ENCODE measurements around the gene CAPRIN1.
"Not testable (repeated sequence)": the region's sequence is repeated elsewhere in the genome, so short reads cannot be mapped to it uniquely, and the experiment has no call there.

CAPRIN1 gene

DNA sequence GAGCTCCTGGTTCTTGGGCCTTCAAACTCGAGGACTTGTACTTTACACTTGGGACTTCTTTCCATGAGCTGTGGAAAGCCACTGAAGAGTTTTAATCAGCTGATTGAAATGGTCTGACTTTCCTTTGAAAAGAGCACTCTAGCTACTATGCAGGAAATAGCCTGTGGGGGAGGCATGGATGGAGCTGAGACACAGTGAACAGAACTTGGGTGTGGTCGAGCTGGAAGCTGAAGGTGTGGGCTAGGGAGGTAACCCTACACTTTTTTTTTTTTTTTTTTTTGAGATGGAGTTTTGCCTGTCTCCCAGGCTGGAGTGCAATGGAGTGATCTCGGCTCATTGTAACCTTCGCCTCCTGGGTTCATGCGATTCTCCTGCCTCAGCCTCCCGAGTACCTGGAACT, 17.5 kb upstream of the CAPRIN1 start:
- DNase-seq (no peak), ATAC-seq (no peak)
- Mint-ChIP-seq H3K4me1 (no peaks in the 10 kb centered on the region), H3K36me3 (ENCODE audit: low read depth) (no peaks in the 10 kb centered on the region), H3K27me3 (peaks cover 5% of the 10 kb centered on the region), H3K4me3 (no peak overlapping the region), H3K9me3 (no peaks in the 10 kb centered on the region), H3K27ac (no peak overlapping the region)

DNA sequence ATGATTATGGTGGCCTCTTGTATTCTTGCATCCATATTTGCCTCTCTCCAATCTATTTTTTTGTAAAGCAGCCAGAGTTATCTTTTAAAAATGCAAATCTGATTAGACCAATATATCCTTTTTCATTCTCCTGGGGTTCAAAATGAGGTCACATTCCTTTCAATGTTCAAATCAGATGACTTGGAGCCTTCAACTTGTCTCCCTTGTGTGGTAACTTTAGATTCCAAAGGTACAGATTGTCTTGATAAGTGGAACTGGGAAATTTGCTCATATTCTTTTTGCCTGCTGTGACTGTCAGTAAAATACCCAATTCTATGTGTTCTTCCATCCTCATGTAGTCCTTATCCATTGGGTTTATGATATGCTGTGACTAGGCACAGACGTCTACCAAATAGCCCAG, 15.1 kb upstream of the CAPRIN1 start:
- no peak for ATAC-seq
- H3K4me3 Mint-ChIP-seq, result no peak overlapping the region

DNA sequence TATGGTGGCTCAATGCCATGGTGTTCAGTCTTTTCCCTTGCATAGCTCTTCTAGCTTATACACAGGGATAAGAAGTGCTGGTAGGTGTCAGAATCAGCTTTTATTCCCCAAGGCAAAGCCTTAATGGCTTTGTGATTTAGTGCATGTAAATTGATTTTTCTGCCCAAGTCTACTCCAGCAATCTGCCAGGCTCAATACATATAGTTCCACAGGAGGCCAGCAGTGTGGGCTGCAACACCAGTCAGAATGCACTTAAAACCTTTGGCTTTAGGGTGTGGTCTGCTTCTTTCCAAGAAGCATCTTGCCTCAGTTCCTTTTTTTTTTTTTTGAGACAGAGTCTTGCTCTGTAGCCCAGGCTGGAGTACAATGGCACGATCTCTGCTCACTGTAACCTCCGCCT, 14.5 kb upstream of the CAPRIN1 start:
- Mint-ChIP-seq H3K4me1 (no peaks in the 10 kb centered on the region), H3K27ac (no peak overlapping the region), H3K27me3 (peaks cover 5% of the 10 kb centered on the region), H3K36me3 (ENCODE audit: low read depth) (no peaks in the 10 kb centered on the region), H3K4me3 (no peak overlapping the region), H3K9me3 (no peaks in the 10 kb centered on the region)
- no peak for DNase-seq
- no peak for ATAC-seq

More for the DNA sequence above, 15.1 kb upstream of the CAPRIN1 start:
- Mint-ChIP-seq H3K36me3 (ENCODE audit: low read depth) (no peaks in the 10 kb centered on the region), H3K27ac (no peak overlapping the region), H3K4me1 (no peaks in the 10 kb centered on the region), H3K27me3 (peaks cover 5% of the 10 kb centered on the region), H3K9me3 (no peaks in the 10 kb centered on the region)
- no peak for DNase-seq

DNA sequence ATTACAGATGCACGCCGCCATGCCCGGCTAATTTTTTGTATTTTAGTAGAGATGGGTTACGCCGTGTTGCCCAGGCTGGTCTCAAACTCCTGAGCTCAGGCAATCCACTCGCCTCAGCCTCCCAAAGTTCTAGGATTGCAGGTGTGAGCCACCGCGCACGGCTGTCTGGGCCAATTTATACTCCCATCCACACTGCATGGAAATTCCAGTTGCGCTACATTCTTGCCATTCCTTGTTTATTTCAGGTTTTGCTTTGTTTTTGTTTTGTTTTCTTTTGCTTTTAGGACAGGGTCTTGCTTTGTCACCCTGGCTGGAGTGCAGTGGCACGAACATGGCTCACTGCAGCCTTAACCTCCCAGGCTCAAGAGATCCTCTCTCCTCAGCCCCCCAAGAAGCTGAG, 11.0 kb upstream of the CAPRIN1 start:
- no peak overlapping the region for H3K27ac Mint-ChIP-seq
- DNase-seq, result no peak
- H3K27me3 Mint-ChIP-seq, result peaks cover 8% of the 10 kb centered on the region
- no peaks in the 10 kb centered on the region for H3K36me3 Mint-ChIP-seq (ENCODE audit: low read depth)
- no peak overlapping the region for H3K4me3 Mint-ChIP-seq
- H3K4me1 Mint-ChIP-seq, result peaks cover 6% of the 10 kb centered on the region
- no peaks in the 10 kb centered on the region for H3K9me3 Mint-ChIP-seq
- ATAC-seq, result no peak

DNA sequence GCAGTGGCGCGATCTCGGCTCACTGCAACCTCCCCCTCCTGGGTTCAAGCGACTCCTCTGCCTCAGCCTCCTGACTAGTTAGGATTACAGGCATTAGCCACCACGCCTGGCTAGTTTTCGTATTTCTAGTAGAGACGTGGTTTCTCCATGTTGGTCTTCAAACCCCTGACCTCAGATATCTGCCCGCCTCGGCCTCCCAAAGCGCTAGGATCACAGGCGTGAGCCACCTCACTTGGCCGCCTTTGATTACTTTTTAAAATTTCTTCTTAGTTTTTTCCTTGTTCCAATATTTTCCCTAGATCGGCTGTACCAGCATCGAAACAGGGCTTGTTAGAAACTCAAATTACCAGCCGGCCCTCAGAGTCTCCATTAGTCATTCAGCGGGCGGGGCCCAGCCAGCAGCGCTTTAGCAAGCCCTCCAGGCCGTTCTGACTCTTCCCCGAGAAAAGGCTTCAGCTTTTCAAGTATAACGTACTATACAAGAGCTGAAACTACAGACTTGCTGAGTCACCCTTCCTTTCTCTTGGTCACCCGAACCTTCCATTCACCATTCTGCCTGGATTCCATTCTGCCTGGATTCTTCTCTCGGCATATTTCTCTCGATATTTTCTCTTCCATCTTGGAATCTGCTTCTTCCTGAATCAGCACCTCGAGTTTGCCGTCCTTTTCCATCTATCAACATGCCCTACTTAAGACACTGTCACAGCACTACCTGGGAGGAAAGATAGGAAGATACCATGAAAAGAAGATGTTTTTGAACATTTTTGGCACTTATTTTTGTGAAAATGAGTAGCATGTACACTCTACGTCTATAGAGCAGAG, 6.7 kb upstream of the CAPRIN1 start:
- Mint-ChIP-seq H3K9me3 (no peaks in the 10 kb centered on the region), H3K36me3 (ENCODE audit: low read depth) (no peaks in the 10 kb centered on the region), H3K27ac (no peak overlapping the region), H3K27me3 (peaks cover 5% of the 10 kb centered on the region), H3K4me3 (no peak overlapping the region), H3K4me1 (peaks cover 7% of the 10 kb centered on the region)
- ATAC-seq (peak; percentile 69), DNase-seq (peak; percentile 28)

DNA sequence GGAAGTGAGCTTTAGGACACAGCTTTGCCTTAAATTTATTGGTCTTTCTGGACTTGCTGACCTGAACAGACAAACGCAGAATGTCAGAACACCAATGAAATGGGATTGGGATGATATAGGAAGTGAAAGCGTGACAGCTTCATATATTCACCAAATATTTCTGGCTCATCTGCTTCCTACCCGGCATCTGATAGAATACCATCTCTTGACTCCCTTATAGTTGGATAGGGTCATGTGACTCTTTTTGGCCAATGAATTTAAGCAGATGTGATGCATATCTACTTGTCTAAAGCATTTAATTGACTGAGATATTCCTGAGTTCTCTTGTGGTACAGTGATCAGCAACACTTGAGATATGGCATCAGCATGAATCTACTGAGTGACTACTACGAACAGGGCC, 2.5 kb upstream of the CAPRIN1 start:
- no peak overlapping the region for H3K27ac Mint-ChIP-seq
- no peaks in the 10 kb centered on the region for H3K9me3 Mint-ChIP-seq
- H3K27me3 Mint-ChIP-seq, result peaks cover 5% of the 10 kb centered on the region
- H3K4me3 Mint-ChIP-seq, result no peak overlapping the region
- peaks cover 12% of the 10 kb centered on the region for H3K36me3 Mint-ChIP-seq (ENCODE audit: low read depth)
- peaks cover 16% of the 10 kb centered on the region for H3K4me1 Mint-ChIP-seq
- DNase-seq (no peak), ATAC-seq (no peak)

DNA sequence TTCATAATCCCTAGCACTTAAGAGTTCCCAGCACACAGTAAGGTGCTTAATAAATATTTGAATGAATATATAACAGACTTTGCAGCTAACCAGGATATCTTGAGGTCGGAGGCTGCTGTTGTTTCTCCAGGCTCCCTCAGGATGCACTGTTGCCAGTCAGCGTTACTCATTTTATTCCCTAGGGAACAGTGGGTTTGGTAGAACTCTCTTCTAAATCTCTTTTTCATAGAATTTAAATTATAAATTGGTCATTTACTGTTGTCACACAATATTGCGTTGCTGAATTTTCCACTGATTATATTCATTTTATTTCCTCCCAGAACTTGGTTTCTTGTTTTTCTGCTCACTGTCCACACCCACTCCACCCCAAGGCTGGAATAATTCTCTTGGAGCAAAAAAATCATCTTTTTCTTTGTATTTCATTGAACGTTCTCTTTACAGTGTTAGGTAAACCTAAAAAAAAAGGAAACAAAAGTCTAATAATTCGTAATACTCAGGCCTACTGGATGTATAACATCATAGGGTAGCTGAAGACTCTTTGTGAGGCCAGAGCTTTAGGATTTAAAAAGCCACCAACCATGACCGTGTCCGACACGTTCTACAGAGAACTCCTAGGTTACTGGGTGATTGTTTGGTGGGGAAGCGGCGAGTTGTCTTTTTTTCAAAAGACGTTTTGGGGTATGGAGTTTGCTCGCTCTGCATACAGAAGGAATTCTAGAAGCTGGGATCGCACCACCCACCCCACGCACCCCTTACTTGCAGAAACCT, 766 bp upstream of the CAPRIN1 start:
- ATAC-seq (no peak), DNase-seq (no peak)
- Mint-ChIP-seq H3K4me1 (peaks cover 23% of the 10 kb centered on the region), H3K9me3 (no peaks in the 10 kb centered on the region), H3K4me3 (peak overlapping the region; percentile 91), H3K27me3 (peaks cover 1% of the 10 kb centered on the region), H3K36me3 (ENCODE audit: low read depth) (peaks cover 24% of the 10 kb centered on the region), H3K27ac (peak overlapping the region; percentile 73)

DNA sequence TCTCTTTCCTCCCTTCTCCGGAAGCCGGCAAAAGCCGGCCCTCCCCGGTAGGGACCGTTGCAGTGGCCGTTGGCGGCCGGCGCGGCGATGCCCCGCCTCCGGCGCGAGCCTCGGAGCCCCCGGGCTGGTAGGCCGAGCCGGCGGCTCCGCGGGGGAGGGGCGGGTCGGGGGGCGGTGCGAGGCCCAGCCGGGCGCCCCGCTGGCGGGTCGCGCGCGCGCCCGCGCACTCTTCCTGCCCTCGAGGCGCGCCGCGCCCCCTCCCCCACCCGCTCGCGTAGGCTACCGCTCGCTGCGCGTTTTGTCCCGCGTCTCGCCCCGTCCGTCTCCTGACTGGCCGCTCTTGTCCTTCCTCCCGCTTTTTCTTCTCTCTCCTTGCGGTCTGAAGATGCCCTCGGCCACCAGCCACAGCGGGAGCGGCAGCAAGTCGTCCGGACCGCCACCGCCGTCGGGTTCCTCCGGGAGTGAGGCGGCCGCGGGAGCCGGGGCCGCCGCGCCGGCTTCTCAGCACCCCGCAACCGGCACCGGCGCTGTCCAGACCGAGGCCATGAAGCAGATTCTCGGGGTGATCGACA, 591 bp downstream of the CAPRIN1 start:
- DNase-seq (peak; percentile 94), ATAC-seq (peak; percentile 65)
- H3K27me3 Mint-ChIP-seq, result no peaks in the 10 kb centered on the region
- peaks cover 26% of the 10 kb centered on the region for H3K36me3 Mint-ChIP-seq (ENCODE audit: low read depth)
- H3K4me3 Mint-ChIP-seq, result peak overlapping the region; percentile 91
- peak overlapping the region; percentile 97 for H3K27ac Mint-ChIP-seq
- no peaks in the 10 kb centered on the region for H3K9me3 Mint-ChIP-seq
- peaks cover 37% of the 10 kb centered on the region for H3K4me1 Mint-ChIP-seq

DNA sequence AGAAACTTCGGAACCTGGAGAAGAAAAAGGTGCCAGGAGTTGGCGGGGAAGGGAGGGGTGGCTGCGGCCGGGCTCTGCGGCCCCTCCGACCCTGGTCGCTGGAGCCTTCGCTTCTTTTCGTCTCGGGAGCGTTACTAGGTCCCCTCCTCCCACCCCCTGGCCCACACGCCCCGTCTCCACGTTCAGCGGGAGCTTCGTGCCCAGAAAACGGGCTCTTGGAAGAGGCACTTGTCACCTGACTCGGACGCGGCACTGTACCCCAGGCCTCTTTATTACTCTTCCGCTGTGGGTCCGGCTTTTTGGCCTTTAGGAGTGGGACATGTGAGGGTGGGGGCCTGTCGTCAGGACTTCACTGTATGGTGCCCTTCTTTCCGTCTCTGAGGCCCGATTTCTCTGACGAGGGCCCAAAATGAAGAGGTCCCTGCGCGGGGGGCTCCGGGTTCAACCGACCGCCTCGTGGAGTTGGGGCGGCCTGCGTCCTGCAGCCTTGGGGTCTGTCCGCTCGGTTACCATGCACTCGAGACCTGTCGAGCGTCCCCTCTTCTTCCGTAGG, 1.2 kb downstream of the CAPRIN1 start:
- no peaks in the 10 kb centered on the region for H3K9me3 Mint-ChIP-seq
- peak; percentile 34 for DNase-seq
- ATAC-seq, result no peak
- no peaks in the 10 kb centered on the region for H3K27me3 Mint-ChIP-seq
- peaks cover 26% of the 10 kb centered on the region for H3K36me3 Mint-ChIP-seq (ENCODE audit: low read depth)
- peak overlapping the region; percentile 91 for H3K4me3 Mint-ChIP-seq
- H3K27ac Mint-ChIP-seq, result peak overlapping the region; percentile 97
- peaks cover 39% of the 10 kb centered on the region for H3K4me1 Mint-ChIP-seq

DNA sequence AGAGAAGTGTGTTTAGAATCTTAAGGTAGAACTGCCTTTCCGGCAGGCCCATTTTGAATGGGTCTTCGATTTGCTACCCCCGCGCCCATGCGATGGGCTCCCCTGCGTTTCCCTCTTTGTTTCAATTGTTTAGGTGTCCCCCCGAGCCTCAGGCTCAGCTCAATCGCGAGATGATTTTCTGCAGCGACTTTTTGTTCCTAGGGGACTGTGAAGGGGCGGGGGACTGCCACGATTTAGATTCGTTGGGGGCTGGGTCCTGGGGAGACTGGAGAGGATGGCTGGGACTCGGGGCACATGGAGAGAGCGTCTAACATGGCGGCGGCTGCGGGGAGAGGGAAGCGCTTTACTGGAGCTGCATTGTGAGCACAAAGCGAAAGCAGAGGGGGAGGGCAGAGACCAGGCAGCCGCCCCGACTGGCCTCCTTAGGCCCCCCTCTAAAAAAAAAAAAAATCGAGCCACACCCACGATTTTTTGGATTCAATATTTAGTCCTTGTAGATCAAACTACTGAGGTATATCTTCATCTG, 1.7 kb downstream of the CAPRIN1 start:
- no peaks in the 10 kb centered on the region for H3K27me3 Mint-ChIP-seq
- peaks cover 27% of the 10 kb centered on the region for H3K36me3 Mint-ChIP-seq (ENCODE audit: low read depth)
- ATAC-seq (peak; percentile 58), DNase-seq (peak; percentile 79)
- H3K4me1 Mint-ChIP-seq, result peaks cover 40% of the 10 kb centered on the region
- no peaks in the 10 kb centered on the region for H3K9me3 Mint-ChIP-seq
- H3K4me3 Mint-ChIP-seq, result peak overlapping the region; percentile 91
- H3K27ac Mint-ChIP-seq, result peak overlapping the region; percentile 97

DNA sequence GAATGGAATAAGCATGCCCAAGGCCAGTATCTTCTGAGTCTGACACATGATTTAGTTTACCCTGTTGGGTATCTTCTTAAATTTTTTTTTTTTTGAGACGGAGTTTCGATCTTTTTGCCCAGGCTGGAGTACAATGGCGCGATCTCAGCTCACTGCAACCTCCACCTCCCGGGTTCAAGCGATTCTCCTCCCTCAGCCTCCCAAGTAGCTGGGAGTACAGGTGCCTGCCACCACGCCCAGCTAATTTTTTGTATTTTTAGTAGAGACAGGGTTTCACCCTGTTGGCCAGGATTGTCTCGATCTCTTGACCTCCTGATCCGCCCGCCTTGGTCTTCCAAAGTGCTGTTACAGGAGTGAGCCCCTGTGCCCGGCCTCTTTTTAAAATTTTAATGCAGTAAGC, 2.8 kb downstream of the CAPRIN1 start:
- H3K4me1 Mint-ChIP-seq, result peaks cover 51% of the 10 kb centered on the region
- peak overlapping the region; percentile 91 for H3K4me3 Mint-ChIP-seq
- not testable (repeated sequence) for H3K27me3 Mint-ChIP-seq, DNase-seq, H3K9me3 Mint-ChIP-seq, ATAC-seq
- peaks cover 37% of the 10 kb centered on the region for H3K36me3 Mint-ChIP-seq (ENCODE audit: low read depth)
- peak overlapping the region; percentile 97 for H3K27ac Mint-ChIP-seq

DNA sequence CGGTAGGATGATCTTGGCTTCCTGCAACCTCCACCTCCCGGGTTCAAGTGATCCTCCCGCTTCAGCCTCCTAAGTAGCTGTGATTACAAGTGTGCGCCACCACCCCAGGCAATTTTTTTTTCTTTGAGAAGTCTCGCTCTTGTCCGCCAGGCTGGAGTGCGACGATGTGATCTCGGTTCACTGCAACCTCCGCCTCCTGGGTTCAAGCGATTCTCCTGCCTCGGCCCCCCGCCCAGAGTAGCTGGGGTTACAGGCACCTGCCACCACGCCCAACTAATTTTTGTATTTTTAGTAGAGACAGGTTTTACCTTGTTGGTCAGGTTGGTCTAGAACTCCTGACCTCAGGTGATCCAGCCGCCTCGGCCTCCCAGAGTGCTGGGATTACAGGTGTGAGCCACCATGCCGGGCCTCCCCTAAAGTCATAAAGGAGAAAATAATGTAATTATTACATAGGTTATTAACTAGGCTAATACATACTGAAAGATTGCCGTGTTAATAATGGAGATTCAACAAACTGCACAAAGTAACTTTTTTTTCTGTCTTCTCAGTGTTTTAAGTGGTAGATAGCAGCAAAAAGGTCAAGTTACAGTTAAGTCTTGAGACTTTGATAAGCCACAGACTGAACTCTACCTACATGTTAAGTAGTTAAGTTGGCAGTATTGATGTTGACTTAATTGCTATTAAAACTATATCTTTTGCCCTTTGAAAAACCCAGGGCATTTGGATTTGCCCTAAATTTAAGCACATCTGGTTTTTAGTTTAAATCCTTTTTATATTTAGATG, 3.9 kb downstream of the CAPRIN1 start:
- Mint-ChIP-seq H3K4me3 (peak overlapping the region; percentile 91), H3K27me3 (no peaks in the 10 kb centered on the region), H3K27ac (peak overlapping the region; percentile 52), H3K36me3 (ENCODE audit: low read depth) (peaks cover 40% of the 10 kb centered on the region), H3K9me3 (no peaks in the 10 kb centered on the region), H3K4me1 (peaks cover 56% of the 10 kb centered on the region)
- no peak for ATAC-seq
- DNase-seq, result no peak

DNA sequence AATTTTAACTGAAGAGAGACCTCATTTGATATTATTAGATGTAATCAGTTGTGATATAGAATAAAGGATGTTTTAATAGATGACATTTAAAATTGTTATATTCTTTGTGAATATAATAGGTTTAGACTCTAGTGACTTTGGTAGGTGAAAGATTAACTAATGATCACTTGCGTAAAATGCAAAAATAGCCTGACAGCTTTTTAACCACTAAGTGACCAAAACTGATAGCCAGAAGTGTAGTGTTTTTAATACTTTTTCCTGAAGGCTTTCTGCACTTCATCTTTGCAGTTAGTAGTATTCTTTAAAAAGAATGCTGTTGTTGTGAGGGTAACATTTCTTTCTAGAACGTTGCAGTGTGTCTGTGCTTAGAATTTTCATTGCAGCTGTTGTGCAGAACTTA, 5.1 kb downstream of the CAPRIN1 start:
- ATAC-seq (no peak), DNase-seq (no peak)
- Mint-ChIP-seq H3K9me3 (no peaks in the 10 kb centered on the region), H3K27me3 (no peaks in the 10 kb centered on the region), H3K4me1 (peaks cover 54% of the 10 kb centered on the region), H3K4me3 (peak overlapping the region; percentile 15), H3K36me3 (ENCODE audit: low read depth) (peaks cover 40% of the 10 kb centered on the region), H3K27ac (no peak overlapping the region)

Data from activated naive CD8-positive, alpha-beta T cell treated with anti-CD3 and anti-CD28 coated beads, Interleukin-2, amount 50 U/mL, for 24 hours (primary cell).